Measurements from ENCODE around the gene WRAP73. TPM values are rescaled to one million over a fixed set of nuclear protein-coding genes. Genes with fewer than 3 reads are reported as not detected.

Gene WRAP73
- total RNA-seq, 1 donor from 2014 or later = 15.6 TPM

GRCh38 chr1:3603571-3604467 lies 46.1 kb downstream of the WRAP73 start:
- H4K20me1 ChIP-seq (ENCODE audit: insufficient read depth, low read length) = no peaks in the 10 kb centered on the region
- H3K36me3 Mint-ChIP-seq (ENCODE audit: low read depth, unreplicated experiment) = no peaks in the 10 kb centered on the region
- H3K9me3 Mint-ChIP-seq (ENCODE audit: unreplicated experiment) = no peaks in the 10 kb centered on the region
- no peaks in the 10 kb centered on the region for H3K4me1 ChIP-seq (ENCODE audit: insufficient read depth, low read length)
- H3K4me1 Mint-ChIP-seq (ENCODE audit: low read depth, unreplicated experiment) = no peaks in the 10 kb centered on the region
- H3K4me2 ChIP-seq (ENCODE audit: low read length) = no peak overlapping the region
- H3K27ac Mint-ChIP-seq (ENCODE audit: unreplicated experiment) = no peak overlapping the region
- H3K27me3 Mint-ChIP-seq (ENCODE audit: low read depth, unreplicated experiment) = peaks cover 13% of the 10 kb centered on the region
- H2AFZ ChIP-seq (ENCODE audit: low read depth, low read length) = no peak overlapping the region
- peaks cover 9% of the 10 kb centered on the region for H3K27me3 ChIP-seq (ENCODE audit: insufficient read depth, low read length)
- no peaks in the 10 kb centered on the region for H3K79me2 ChIP-seq (ENCODE audit: insufficient read depth, low read length)
- H3K9me3 ChIP-seq (ENCODE audit: insufficient read depth, low read depth, low read length) = no peaks in the 10 kb centered on the region
- H3K4me3 ChIP-seq (ENCODE audit: insufficient read depth, low read depth, low read length) = no peak overlapping the region
- TF ChIP-seq, protein P1, sequence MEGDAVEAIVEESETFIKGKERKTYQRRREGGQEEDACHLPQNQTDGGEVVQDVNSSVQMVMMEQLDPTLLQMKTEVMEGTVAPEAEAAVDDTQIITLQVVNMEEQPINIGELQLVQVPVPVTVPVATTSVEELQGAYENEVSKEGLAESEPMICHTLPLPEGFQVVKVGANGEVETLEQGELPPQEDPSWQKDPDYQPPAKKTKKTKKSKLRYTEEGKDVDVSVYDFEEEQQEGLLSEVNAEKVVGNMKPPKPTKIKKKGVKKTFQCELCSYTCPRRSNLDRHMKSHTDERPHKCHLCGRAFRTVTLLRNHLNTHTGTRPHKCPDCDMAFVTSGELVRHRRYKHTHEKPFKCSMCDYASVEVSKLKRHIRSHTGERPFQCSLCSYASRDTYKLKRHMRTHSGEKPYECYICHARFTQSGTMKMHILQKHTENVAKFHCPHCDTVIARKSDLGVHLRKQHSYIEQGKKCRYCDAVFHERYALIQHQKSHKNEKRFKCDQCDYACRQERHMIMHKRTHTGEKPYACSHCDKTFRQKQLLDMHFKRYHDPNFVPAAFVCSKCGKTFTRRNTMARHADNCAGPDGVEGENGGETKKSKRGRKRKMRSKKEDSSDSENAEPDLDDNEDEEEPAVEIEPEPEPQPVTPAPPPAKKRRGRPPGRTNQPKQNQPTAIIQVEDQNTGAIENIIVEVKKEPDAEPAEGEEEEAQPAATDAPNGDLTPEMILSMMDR (IDR thresholded peaks at IDR 0.05; ENCODE audit: insufficient read depth, low read depth, low read length) = no peak
- TF ChIP-seq EZH2 (IDR thresholded peaks at IDR 0.05; ENCODE audit: insufficient read depth, low read length) = no peak
- H3K4me3 Mint-ChIP-seq (ENCODE audit: unreplicated experiment) = no peak overlapping the region
- no peak for FAIRE-seq
- DNase-seq (ENCODE audit: low read depth) = no peak
- no peak overlapping the region for H3K27ac ChIP-seq (ENCODE audit: low read depth, low read length)
- H3K9ac ChIP-seq (ENCODE audit: low read length) = no peak overlapping the region
- no peaks in the 10 kb centered on the region for H3K36me3 ChIP-seq (ENCODE audit: insufficient read depth, low read length)

GRCh38 chr1:3603156-3603555 lies 46.7 kb downstream of the WRAP73 start:
- Mint-ChIP-seq H3K9me3 (ENCODE audit: unreplicated experiment) (no peaks in the 10 kb centered on the region), H3K4me1 (ENCODE audit: low read depth, unreplicated experiment) (no peaks in the 10 kb centered on the region), H3K27ac (ENCODE audit: unreplicated experiment) (no peak overlapping the region), H3K36me3 (ENCODE audit: low read depth, unreplicated experiment) (no peaks in the 10 kb centered on the region), H3K27me3 (ENCODE audit: low read depth, unreplicated experiment) (peaks cover 13% of the 10 kb centered on the region), H3K4me3 (ENCODE audit: unreplicated experiment) (no peak overlapping the region)
- Histone ChIP-seq H2AFZ (ENCODE audit: low read depth, low read length) (no peak overlapping the region), H3K9ac (ENCODE audit: low read length) (no peak overlapping the region), H3K79me2 (ENCODE audit: insufficient read depth, low read length) (no peaks in the 10 kb centered on the region), H3K4me1 (ENCODE audit: insufficient read depth, low read length) (peaks cover 3% of the 10 kb centered on the region), H3K27me3 (ENCODE audit: insufficient read depth, low read length) (peaks cover 5% of the 10 kb centered on the region), H3K27ac (ENCODE audit: low read depth, low read length) (no peak overlapping the region), H3K36me3 (ENCODE audit: insufficient read depth, low read length) (no peaks in the 10 kb centered on the region), H3K4me3 (ENCODE audit: insufficient read depth, low read depth, low read length) (no peak overlapping the region), H3K9me3 (ENCODE audit: insufficient read depth, low read depth, low read length) (no peaks in the 10 kb centered on the region), H4K20me1 (ENCODE audit: insufficient read depth, low read length) (no peaks in the 10 kb centered on the region), H3K4me2 (ENCODE audit: low read length) (no peak overlapping the region)
- no peak for FAIRE-seq
- no peak for TF ChIP-seq EZH2 (IDR thresholded peaks at IDR 0.05; ENCODE audit: insufficient read depth, low read length)
- TF ChIP-seq, protein P1 (IDR thresholded peaks at IDR 0.05; ENCODE audit: insufficient read depth, low read depth, low read length) = no peak
- no peak for DNase-seq (ENCODE audit: low read depth)

- H3K4me2 ChIP-seq (ENCODE audit: low read length) = no peak overlapping the region
- no peak overlapping the region for H2AFZ ChIP-seq (ENCODE audit: low read depth, low read length)
- no peak overlapping the region for H3K27ac Mint-ChIP-seq (ENCODE audit: unreplicated experiment)
- H3K9me3 Mint-ChIP-seq (ENCODE audit: unreplicated experiment) = no peaks in the 10 kb centered on the region
- peaks cover 3% of the 10 kb centered on the region for H3K4me1 Mint-ChIP-seq (ENCODE audit: low read depth, unreplicated experiment)
- H3K9me3 ChIP-seq (ENCODE audit: insufficient read depth, low read depth, low read length) = no peaks in the 10 kb centered on the region
- no peaks in the 10 kb centered on the region for H3K79me2 ChIP-seq (ENCODE audit: insufficient read depth, low read length)
- H4K20me1 ChIP-seq (ENCODE audit: insufficient read depth, low read length) = no peaks in the 10 kb centered on the region
- no peak overlapping the region for H3K27ac ChIP-seq (ENCODE audit: low read depth, low read length)
- no peak overlapping the region for H3K4me3 Mint-ChIP-seq (ENCODE audit: unreplicated experiment)
- no peaks in the 10 kb centered on the region for H3K36me3 Mint-ChIP-seq (ENCODE audit: low read depth, unreplicated experiment)
- peaks cover 16% of the 10 kb centered on the region for H3K27me3 Mint-ChIP-seq (ENCODE audit: low read depth, unreplicated experiment)
- H3K36me3 ChIP-seq (ENCODE audit: insufficient read depth, low read length) = no peaks in the 10 kb centered on the region
- no peak for FAIRE-seq
- no peak for DNase-seq (ENCODE audit: low read depth)
- H3K27me3 ChIP-seq (ENCODE audit: insufficient read depth, low read length) = peaks cover 4% of the 10 kb centered on the region
- no peak overlapping the region for H3K4me3 ChIP-seq (ENCODE audit: insufficient read depth, low read depth, low read length)
- H3K9ac ChIP-seq (ENCODE audit: low read length) = no peak overlapping the region
- H3K4me1 ChIP-seq (ENCODE audit: insufficient read depth, low read length) = peaks cover 4% of the 10 kb centered on the region
- TF ChIP-seq, protein P1 (IDR thresholded peaks at IDR 0.05; ENCODE audit: insufficient read depth, low read depth, low read length) = no peak
- no peak for TF ChIP-seq EZH2 (IDR thresholded peaks at IDR 0.05; ENCODE audit: insufficient read depth, low read length)
Observed at GRCh38 chr1:3602375-3602774, 47.5 kb downstream of the WRAP73 start.
